ENCODE data around the gene ATP9A.

- TF ChIP-seq POLR2AphosphoS5 (IDR thresholded peaks at IDR 0.05; ENCODE audit: low read depth, low read length) (no peak), TAF1 (IDR thresholded peaks at IDR 0.05; ENCODE audit: borderline replicate concordance, insufficient read depth, low read length) (no peak)
These were observed 44.7 kb upstream of the ATP9A start for GRCh38 chr20:51812861-51813260.

All from PFSK-1 (cell line).